ENCODE measurements around the gene USP50.
"Not testable (repeated sequence)": the region's sequence is repeated elsewhere in the genome, so short reads cannot be mapped to it uniquely, and the experiment has no call there.

The USP50 gene

DNA sequence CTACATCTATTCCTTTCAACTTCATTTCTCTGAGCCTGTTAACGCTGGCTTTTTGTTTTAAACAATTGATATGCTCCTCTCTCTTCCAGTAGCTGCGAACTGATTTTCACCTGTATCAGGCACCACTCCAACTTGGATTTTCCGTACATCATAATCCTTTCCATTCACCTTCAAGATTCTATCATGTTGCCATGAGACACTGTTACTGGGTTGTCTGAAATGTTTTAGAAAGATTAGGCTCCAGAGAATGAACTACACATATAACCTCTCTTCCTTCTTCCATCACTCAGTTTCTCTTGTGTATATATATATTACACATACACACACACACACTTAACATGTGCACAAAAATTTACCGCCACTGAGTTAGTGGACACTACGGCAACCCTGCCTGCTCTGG, at the start of gene USP50:
TSS of gene USP50 (minus strand) at position 101 of the 400 bp plus-strand sequence. CDS start 141 bp downstream, outside the sequence.
- DNase-seq = no peak

DNA sequence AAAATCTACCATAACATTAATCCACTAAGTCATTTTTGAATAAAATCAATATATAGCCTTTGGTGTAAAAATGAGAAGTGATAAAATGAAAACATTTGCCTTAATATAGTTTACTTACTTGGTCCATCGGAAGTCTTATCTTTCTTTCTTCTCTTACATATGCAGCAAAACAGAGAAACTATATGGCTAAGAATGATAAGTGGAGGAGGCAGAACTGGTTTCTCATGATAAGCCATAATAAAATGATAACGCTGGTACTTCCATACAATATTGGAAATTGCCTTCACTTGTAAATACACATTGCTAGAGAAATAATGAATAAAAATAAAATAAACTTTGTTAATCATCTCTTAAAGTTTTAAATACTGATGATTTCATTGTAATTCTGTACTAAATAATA, 47.8 kb upstream of the USP50 start:
- DNase-seq = no peak

DNA sequence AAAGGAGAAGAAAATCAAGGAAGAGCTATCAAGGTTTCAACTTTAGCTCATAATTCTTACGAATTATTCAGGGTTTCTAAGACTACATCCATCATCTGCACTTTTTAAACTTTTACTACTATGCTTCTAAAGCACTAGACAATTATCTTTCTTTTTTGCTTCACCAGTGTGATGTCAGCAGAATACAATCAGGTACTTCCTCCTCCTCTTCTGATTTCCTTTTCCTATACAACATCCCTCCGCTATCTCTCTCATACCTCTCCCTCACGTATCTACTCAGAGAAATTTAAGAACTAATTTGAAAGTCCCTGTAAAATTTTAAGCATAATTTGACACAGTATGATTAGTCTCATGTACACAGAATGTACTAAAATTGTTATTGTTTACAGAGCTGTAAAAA, 47.3 kb upstream of the USP50 start:
- DNase-seq = no peak

DNA sequence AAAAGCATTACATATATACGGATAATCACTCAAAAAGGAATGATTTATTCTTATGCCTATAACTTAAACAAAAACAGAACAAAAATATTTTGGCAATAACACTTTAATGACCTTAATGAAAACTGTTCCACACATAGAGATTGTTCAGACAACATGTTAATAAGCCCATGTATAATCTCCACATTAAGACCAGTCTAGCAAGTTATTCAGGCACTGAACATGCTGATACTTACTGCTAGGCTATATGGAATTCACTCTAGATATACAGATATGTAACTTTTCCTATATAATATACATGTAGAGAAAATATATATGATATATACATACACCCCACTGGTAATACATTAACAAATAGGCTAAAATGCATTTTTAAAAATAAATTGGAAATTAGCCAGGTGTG, 43.8 kb upstream of the USP50 start:
- no peak for DNase-seq

DNA sequence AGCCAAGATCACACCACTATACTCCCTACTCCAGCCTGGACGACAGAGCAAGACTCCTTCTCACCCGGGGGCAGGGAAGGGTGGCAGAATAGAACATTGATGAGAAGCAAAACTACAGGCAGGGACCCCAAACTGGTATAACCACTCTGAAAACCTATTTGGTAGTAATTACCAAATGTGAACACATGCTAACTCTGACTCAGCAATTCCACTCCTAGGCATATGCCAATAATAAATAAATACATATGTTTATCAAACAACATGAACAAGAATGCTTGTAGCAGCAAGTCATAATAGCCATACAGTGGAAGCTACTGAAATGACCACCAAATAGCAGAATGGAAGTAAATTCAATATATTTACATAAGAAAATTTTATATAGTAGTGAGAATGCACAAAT, 31.0 kb upstream of the USP50 start:
- no peak for DNase-seq

DNA sequence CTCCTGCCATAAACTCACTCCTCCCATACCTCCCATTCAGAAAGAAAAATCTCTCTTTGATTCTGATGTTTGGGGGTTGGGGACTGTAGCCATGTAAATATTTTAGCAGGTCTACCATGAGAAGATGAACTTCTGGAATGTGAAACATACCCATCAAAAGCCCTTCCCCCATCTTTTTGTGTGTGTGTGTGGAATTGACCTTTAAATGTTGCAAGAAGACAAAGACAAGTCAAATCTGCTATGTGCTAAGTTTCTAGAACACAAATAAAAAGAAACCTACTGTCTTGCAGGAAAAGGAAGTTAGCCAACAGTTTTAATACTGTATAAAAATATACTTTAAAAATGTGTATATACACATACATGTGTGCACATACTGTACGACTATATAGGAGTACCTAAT, 29.7 kb upstream of the USP50 start:
- DNase-seq = no peak

DNA sequence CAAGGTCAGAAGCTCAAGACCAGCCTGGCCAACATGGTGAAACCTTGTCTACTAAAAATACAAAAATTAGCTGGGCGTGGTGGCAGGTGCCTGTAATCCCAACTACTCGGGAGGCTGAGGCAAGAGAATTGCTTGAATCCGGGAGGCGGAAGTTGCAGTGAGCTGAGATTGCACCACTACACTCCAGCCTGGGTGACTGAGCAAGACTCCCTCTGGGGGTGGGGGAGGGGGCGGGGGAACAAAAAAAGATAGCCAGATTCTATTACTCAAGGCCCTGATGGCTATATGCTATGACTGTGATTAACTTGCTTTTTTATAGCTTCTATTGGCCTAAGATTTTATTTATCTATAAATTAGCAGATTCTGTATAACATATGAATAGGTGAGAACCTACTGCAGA, 27.4 kb upstream of the USP50 start:
- DNase-seq = not testable (repeated sequence)

DNA sequence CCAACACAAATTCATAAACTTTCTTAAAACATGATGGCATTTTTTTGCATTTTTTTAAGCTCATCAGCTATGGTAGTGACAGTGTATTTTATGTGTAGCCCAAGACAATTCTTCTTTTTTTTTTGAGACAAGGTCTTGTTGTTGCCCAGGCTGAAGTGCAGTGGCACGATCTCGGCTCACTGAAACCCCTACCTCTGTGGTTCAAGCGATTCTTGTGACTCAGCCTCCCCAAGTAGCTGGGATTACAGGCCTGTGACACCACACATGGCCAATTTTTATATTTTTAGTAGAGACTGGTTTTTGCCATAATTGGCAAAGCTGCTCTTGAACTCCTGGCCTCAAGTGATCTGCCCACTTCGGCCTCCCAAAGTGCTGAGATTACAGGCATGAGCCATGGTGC, 17.3 kb upstream of the USP50 start:
- DNase-seq = no peak

DNA sequence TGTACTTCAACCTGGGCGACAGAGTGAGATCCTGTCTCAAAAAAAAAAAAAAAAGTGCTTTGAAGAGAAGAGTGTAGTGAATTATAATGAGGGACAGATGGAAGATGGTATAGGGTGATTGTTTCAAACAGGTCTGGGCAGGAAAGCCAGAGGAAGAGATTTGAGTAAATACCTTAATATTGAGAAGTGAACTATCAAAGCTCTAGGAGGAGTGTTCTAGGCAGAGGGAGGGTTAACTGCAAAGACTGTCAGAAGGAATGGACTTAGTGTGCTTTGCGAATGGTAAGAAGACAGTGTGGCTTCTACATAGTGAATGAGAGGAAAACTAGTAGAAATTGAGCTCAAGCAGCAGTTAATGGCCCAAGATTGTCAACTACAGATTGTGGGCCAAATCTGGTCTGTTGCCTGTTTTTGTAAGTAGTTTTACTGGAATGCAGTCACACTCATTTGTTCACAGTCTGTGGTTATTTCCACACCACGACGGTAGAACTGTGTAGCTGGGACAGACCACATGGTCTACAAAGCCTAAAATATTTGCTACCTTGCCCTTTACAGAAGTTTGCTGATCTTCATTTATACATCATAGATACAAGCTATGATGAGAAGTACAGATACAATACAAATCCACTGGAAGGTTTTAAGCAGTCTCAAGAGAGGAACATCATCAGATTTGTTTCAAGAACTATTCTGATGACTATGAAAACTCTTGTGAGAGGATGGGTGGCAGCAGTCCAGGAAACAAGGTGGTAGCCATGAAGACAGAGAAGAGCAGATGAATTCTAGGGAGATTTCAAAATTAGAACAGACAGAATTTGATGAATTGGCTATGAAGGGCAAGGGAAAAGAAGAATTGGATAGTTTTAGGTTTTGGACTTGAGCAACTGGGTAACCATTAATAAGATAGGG, 16.5 kb upstream of the USP50 start:
- DNase-seq = no peak

DNA sequence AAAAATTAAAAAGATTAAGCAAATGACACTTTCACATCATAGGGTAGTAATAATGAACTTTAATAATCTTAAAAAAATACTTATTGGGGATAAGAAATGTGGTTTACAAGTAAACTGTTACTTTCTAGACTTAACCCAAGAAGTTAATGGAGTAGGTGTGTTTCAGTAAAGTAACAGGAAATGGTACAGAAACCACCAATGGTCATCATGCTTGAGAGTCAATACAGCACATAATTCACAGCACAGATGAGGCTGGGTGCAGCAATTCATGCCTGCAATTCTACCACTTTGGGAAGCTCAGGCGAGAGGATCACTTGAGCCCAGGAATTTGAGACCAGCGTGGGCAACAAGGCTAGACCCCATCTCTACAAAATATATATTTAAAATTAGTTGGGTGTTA, 11.5 kb upstream of the USP50 start:
- DNase-seq = no peak

DNA sequence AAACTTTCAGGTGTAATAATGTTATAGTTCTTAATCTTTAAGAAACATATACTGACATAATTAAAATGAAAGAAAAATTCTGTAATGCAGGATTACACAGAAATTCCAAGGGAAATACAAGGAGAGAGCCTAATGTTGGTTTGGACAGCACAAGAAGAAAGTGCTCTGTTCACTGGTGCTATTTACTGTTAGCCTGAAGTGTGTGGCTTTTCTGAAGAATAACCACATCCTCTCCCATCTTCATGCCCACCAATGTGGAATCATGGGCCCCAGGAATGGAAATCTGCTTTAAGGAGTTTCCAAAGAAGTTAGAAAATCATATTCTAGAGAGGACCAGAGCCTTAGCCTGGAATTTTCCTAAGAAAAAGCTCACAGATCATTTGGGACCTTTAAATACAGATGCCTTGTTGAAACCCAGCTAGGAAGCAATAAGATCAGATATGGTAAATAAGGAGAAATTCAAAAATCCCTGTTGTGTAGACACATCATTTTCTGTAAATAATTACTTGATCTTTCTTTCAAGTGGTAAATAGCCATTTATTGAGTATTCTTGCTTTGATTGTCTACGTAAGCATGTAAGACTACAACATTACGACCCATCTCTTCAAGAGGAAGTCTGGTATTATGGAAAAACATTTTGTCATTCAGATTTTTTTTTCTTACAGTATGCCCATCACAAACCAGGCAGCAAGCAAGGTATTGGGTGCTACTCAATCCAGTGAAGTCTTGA, 10.3 kb upstream of the USP50 start:
- DNase-seq = no peak

DNA sequence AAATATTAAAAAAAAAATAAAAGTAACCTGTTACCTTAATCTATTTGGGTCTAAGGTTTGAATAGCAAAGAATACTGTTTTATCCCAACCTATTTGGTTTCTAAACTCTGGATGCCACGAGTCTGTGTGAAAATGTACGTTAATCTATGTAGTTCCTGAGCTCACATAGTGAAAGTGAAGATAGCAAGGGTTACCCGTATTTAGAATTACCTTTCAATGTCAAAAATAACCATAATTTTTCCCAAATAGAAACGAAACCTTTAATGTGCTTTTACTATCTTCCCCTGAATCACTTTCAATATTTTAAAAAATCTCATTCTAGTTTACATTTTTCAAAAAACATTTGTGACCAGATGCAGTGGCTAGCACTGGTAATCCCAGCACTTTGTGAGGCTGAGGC, 5.8 kb upstream of the USP50 start:
- DNase-seq = no peak

DNA sequence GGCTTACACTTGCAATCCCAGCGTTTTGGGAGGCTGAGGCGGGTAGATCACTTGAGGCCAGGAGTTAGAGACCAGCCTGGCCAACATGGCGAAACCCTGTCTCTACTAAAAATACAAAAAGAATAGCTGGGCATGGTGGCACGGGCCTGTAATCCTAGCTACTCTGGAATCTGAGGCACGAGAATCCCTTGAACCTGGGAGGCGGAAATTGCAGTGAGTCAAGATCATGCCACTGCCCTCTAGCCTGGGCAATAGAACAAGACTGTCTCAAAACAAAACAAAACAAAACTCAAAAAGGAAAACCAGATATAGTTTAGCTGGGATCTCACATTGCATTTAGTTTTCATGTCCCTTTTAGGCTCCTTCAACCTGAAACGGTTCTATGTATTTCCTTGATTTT, 2.9 kb upstream of the USP50 start:
- DNase-seq = no peak

DNA sequence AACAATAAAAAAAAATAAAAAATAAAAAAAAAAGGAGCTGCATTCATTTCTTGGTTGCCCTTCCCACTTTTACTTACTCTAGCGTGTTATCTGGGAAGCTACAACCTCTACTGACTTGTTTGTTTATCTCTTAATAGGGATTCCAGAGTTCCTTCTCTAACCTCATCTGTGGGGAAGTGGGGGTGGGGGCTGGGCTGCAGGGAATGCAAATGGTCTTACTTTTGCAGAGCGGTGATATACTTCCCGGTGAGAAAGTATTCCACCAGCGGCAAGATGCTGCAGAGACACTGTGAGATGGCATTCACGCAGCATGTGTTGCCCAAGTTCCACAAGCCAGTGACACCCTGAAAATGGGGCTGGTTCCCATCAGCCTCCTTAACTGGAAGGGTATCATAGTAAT, 2.1 kb downstream of the USP50 start:
- no peak for DNase-seq

DNA sequence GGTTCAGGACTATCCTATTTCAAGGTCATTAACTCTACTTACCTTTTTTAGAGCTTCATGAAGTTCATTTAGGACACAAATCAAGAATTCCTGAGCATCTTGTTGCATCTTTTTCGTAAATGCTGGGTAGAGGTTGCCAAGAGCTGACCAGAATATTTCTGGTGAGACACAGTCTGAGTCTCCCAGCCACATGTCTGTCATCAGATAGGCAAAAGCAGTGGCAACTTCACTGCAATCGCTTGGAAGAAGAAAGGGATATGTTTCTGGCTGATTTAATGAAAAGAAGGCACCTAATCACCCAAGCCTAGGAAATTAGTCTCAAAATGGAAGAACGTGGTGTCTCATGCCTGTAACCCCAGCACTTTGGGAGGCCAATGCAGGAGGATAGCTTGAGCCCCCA, 2.9 kb downstream of the USP50 start:
- DNase-seq = no peak

DNA sequence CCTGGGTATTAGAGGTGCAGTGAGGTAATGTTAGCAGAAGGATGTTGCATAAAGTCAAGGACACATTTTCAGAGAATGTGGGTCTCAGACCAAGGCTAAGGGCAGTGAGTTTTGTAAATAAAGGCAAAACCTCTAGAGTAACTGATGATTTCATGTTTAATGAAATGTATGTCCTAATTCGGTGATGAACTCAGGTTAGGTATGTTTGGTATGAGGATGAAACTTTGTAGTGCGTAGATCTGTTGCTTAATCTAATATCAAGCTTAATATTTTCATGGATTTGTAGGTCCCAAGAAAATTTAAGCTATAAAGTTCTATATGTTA, 3.6 kb downstream of the USP50 start:
- no peak for DNase-seq

DNA sequence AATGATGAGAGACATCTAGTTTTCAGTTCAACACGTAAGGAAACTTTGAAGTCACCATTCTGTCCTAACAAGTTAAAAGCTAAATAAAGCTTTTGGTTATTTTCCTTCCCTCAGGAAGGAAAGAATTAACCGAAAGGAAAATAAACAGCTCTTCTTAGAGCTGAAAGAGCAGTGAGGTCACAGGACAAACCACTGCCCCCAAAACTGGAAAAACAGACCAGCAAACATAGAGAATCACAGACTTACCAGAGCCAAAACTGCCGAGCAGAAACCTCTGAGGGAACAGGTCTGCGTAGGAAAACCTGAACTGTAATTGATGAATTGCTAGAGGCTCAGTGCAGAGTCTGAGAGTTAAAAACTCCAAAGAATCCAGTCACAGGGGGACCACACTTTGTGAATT, 14.7 kb downstream of the USP50 start:
- DNase-seq = no peak

DNA sequence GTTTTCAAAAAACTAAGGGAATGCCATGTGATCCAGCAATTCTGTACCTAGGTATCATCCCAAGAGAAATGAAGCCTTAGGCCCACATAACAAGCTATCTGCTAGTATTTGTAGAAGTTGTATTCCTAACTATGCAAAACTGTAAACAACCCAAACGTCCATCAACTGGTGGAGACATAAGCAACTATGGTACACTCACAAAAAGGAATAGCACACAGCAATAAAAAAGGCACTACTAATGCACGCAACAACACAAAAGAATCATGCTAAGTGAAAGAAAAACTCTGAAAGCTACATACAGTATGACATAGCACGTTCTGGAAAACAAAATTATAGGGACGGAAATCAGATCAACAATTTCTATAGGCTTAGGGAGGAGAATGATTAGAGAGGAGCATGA, 15.3 kb downstream of the USP50 start:
- no peak for DNase-seq

DNA sequence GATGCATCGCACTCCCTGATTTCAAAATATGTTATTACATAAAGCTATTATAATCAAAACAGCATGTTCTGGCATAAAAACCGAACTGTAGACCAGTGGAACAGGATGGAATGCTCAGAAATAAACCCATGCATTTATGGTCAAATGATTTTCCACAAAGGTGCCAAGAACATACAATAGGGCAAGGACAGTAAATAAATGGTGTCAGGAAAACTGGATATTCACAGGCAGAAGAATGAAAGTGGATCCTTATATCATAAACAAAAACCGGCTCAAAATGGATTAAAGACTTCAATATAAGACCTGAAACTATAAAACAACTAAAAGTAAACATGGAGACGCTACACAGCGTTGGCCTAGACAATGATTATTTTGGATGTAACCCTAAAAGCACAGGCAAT, 22.6 kb downstream of the USP50 start:
- no peak for DNase-seq

DNA sequence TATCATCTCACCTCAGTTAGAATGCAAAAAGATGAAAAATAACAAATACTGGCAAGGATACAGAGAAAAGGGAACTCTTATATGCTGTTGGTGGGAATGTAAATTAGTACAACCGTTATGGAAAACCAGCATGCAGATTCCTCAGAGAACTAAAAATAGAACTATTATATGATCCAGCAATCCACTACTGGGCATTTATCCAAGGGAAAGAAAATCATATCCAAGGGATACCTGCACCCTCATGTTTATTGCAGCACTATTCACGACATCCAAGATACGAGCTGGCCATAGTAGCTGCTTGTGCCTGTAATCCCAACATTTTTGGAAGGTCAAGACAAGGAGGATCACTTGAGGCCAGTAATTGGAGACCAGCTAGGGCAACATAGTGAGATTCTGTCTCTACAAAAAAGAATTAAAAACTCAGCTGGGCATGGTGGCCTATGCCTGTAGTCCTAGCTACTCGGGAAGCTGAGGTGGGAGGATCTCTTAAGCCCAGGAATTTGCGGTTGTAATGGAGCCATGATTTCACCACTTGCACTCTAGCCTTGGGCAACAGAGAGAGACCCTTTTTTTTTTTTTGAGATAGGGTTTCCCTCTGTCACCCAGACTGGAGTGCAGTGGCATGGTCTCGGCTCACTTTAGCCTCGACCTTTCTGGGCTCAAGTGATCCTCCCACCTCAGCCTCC, 26.6 kb downstream of the USP50 start:
- no peak for DNase-seq

DNA sequence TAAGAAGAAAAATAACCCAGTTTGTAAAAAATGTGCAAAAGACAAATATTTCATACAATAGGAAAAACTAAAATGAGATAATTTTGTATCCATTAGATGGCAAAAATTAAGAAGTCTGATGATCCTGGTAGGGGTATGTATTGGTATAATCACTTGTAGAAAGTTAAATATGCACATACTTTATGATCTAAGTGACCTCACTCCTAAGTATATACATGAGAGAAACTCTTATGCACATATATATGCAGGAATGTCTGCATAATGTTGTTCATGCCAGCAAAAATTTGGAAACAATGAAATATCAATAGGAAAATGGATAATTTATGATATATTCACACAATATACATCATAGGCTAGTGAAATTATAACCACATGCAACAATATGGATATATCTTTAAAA, 33.5 kb downstream of the USP50 start:
- DNase-seq = no peak

DNA sequence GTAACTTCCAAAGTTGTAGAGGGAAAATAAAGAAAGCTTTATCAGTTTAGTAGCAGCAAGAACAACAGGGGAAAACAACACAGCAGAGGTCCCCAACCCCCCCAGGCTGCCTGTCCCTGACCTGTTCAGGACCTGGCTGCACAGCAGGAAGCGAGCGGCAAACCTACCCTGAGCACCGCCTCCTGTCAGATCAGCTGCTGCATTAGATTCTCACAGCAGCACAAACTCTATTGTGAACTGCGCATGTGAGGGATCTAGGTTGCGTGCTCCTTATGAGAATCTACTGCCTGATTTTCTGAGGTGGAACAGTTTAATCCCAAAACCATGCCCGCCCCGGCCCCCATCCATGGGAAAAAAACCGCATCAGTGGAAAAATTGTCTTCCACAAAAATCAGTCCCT, 40.3 kb downstream of the USP50 start:
- no peak for DNase-seq

DNA sequence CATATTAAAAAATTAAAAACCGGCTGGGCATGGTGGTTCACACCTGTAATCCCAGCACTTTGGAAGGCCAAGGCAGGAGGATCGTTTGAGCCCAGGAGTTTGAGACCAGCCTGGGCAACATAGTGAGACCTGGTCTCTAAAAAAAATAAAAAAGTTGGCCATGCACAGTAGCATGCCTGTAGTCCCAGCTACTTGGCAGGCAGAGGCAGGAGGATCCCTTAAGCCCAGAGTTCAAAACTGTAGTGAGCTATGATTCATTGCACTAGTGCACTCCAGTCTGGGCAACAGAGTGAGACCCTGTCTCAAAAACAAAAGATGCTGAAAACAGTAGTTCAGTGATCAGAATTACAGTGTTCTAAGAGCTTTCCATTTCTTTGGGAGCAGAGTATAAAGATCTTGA, 40.8 kb downstream of the USP50 start:
- DNase-seq = not testable (repeated sequence)

DNA sequence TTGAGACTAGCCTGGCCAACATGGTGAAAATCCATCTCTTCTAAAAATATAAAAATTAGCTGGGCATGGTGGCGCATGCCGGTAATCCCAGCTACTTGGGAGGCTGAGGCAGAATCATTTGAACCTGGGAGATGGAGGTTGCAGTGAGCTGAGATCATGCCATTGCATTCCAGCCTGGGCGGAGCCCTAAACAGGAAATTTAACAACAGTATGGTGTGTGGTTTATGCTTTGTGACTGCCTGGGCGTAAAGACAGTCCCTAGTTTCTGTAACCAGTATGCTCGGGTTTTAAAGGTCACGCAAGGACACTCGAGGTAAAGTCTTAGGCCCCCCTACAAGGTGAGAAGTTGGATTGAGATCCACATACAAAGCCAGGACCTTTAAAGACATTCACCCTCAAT, 43.3 kb downstream of the USP50 start:
- no peak for DNase-seq
